Erythroblast (primary cell): ENCODE results near the gene NAA35.

Experiments
- GATA1 ChIP-seq: IDR thresholded peaks from 2 replicates; pipeline ENCODE4 v1.6.1; 2011; ENCODE audit warnings: low read depth, mild to moderate bottlenecking, control low read depth, low read length, moderate library complexity
- POLR2A ChIP-seq: IDR thresholded peaks from 2 replicates; pipeline ENCODE4 v1.6.1; 2011; ENCODE audit warnings: mild to moderate bottlenecking, low read length

DNA sequence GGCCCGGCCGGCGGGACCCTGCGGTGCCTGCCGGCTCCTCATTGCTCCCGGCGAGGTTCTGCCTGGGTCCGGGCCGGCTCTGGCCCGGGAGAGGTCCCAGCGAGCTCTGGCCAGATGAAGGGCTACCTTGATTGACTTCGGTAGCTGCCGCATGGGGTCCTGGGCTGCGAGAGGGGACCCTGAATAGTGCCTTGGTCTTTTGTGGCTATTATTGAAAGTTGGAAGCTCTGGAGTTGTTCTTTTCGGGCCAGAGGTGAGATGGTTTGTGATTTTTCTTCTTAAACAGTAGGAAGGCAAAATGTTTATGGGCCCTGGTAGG, 635 bp downstream of the NAA35 start:
- TF ChIP-seq POLR2A (no peak), GATA1 (no peak)
